ENCODE results near the gene SP6. TPM values are rescaled to one million over a fixed set of nuclear protein-coding genes. Genes with fewer than 3 reads are reported as not detected.

Gene SP6
- total and polyA plus RNA-seq, 2 of the 8 experiments (the other 6 are each of a cell fraction or from before 2014, with no cell fraction given), result 1.2 to 1.5 TPM

DNA sequence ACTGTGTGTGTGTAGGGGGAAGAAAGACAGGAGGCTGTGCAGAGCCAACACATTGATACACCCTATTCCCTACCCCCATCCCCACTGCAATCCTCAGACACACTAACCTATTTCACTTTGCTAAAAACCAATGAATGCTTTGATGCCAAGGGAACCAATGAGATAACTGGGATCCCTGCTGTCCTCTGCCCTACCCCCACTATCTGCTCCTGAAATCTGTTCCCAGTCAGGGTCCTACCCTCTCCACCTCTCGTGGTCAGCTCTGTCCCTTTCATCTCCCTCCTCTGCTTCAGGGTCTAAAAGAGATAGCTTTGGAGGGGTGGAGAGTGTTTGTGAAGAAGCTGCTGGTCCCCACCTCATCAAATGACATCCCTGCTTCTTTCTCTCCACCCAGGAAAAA is 19.1 kb upstream of the SP6 start (continued):
- TF ChIP-seq CBX8 (IDR thresholded peaks at IDR 0.05; ENCODE audit: borderline replicate concordance, low read depth, low read length) (no peak), BRCA1 (IDR thresholded peaks at IDR 0.05; ENCODE audit: low read depth, low read length) (no peak), POLR2AphosphoS5 (IDR thresholded peaks at IDR 0.05; ENCODE audit: low read depth, low read length) (no peak), KDM1A (IDR thresholded peaks at IDR 0.05; ENCODE audit: borderline replicate concordance, low read length) (no peak), EZH2 (IDR thresholded peaks at IDR 0.05; ENCODE audit: low read depth, low read length, severe bottlenecking) (no peak), PHF8 (conservative IDR thresholded peaks at IDR 0.05; ENCODE audit: low read depth, low read length) (no peak), CHD2 (IDR thresholded peaks at IDR 0.05; ENCODE audit: low read length) (no peak)

All from H1 (cell line).